GM21381 (cell line): ENCODE results near the gene HECA.
A peak's percentile ranks its signal among the peaks of the same experiment; 100 is the strongest.

Source experiments
- ATAC-seq: cut with Tn5 transposase; IDR thresholded peaks from one replicate; pipeline ENCODE4 v1.9.1; 2021; ENCODE audit warnings: mild to moderate bottlenecking, moderate library complexity; ENCODE audit not compliant: unreplicated experiment

The HECA gene

DNA sequence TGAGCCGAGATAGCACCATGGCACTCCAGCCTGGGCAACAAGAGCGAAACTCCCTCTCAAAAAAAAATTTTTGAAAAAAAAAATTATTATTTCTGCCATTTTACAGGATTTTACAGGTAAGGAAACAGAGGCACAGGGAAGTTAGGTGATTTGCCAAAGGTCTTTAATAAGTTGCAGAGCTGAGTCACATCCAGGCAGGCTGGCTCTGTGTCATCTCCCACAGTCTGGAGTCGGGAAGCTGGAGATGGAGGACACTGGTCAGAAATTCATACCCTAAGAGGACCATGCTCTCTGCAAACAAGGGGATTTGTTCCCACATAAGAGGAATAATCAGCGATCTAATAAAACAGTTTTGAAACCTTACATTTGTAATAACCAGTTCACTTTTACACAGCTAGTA lies 24.1 kb downstream of the HECA start:
- no peak for ATAC-seq

DNA sequence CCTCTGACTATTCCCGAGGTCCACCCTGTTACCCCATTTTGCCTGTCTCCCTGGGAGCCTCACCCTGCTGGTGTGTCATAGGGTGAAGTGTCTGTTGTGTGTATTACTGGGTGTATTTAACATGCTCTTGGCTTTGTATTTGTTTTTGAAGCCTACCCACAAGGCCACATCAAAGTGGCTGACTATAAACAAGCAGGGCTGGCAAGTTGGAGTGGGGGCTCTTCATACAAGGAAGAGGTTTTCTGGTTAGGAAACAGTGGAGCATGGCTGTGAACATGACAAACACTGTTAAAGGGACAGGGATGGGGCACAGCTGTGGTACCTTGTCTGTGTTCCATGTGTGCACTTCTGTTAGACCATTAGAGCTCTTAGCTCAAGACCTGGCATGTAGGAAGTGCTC lies 26.3 kb downstream of the HECA start:
- no peak for ATAC-seq

DNA sequence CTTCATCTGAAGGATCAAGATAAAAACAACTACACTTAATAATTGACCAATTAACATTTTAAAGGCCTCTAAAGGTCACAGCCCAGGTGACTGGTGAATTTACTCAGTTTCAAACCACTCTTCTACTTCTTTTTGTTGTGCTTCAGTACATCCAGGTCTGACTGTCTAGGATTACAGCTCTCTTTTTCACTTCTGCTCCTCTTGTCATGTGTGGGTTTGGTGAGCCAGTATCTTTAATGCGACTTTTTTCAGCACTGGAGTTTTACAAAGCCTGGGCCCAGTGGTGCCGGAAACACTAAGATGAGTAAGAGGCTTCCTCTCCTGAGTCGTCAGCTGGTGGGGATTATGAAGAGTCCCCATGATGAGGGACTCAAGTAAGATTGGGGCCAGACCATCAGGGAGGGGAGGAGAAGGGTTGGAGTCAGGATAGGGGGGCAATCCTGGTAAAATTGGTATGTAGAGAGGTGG lies 27.0 kb downstream of the HECA start:
- ATAC-seq, result peak; percentile 97

DNA sequence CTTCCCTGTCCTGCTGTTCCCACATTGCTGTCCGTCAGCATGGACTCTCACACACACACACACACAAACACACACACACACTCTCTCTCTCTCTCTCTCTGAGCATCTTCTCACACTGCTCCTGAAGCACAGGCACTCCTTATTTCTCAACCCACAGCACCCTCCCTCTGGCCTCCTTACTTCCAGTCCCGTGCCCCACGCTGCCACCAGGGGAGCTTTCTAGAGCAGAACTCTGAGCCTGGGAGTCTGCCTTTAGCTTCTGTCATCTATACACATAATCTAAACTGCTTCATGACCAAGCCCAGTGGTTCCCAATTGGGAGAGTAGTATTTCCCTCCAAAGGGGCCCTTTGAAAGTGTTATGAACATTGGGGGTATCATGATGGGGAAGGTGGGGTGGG lies 29.1 kb downstream of the HECA start:
- ATAC-seq, result no peak

DNA sequence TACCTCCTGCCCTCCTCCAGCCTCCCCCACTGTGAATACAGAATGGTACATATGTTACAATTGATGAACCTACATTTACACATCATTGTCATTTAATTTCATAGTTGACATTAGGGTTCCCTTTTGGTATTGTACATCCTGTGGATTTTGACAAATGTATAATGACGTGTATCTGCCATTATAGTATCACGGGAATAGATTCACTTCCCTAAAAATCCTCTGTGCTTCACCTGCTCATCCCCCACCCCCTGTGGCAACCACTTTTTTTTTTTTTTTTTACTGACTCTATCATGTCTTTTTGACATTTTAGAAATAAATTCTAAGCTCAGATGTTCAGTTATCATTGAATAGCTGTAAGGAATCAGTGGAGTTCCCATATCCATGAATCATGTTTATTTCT lies 30.4 kb downstream of the HECA start:
- no peak for ATAC-seq

DNA sequence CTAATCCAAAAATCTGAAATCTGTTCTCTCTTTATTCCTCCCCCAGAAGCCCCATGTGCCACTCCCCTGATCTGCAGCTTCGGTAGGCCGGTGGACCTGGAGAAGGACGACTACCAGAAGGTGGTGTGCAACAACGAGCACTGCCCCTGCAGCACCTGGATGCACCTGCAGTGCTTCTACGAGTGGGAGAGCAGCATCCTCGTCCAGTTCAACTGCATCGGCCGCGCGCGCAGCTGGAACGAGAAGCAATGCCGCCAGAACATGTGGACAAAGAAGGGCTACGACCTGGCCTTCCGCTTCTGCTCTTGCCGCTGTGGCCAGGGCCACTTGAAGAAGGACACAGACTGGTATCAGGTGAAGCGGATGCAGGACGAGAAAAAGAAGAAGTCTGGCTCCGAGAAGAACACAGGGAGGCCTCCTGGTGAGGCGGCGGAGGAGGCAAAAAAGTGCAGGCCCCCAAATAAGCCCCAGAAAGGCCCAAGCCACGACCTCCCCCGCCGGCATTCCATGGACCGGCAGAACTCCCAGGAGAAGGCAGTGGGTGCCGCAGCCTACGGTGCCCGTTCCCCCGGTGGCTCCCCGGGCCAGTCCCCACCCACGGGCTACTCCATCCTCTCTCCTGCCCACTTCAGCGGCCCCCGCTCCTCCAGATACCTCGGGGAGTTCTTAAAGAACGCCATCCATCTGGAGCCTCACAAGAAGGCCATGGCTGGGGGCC lies 31.5 kb downstream of the HECA start:
- no peak for ATAC-seq

DNA sequence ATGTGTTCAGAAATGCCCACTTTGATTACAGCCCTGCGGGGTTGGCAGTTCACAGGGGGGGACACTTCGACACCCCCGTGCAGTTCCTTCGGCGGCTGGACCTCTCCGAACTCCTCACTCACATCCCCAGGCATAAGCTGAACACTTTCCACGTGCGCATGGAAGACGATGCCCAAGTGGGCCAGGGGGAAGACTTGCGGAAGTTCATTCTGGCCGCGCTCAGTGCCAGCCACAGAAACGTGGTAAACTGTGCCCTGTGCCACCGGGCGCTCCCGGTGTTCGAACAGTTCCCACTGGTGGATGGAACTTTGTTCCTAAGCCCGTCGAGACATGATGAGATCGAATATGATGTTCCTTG lies 32.1 kb downstream of the HECA start:
- no peak for ATAC-seq

DNA sequence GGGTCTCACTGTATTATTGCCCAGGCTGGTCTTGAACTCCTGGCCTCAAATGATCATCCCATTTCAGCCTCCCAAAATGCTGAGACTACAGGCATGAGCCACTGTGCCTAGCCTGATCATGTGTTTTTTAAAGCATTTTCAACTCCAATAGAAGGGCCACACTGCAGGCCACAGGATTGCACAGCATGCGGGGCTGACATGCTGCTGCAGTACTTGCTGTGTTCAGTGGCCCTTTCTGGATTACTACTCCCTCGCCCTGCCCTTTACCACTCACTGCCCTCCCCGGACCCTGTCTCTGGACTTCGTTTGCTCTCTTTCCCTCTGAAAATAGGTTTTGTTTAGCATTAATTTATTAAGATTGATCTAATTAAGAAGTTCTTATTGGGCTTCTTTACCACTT lies 37.3 kb downstream of the HECA start:
- no peak for ATAC-seq

DNA sequence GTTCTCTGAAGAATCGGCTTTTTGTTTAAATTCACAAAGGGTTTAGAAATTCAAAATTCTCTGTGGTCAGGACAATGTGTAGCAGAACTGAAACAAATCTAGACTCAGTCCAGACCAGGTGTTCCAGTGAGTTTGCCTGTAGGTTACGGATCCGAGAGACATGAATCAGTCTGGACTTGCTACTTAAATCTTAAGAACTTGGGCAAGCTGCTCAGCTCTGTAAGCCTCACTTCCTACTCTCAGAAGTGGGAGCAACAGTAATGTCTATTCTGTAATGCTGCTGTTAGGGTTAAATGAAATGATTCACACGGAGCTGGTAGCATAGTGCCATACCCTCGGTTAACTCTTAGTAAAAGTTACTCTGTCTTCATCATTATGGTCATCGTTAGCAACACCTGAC lies 37.7 kb downstream of the HECA start:
- no peak for ATAC-seq

DNA sequence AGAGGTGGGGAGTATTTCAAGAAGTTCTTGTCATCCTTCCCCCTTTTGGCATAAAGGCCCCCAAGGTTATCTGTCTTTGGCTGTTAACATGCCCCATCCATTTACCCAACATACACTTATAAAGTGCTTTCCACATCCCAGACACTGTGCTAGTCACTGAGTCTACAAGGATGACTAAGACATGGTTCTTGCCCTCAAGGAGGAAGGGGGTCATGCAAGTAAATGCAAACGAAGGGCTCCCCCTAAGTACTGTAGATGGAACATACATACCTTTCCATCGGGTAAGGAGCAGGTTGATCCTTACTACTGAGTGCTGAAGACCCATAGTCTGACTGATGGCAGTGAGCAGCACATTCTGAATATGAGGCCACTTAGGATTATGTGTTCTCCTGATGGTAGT lies 38.3 kb downstream of the HECA start:
- ATAC-seq, result no peak

DNA sequence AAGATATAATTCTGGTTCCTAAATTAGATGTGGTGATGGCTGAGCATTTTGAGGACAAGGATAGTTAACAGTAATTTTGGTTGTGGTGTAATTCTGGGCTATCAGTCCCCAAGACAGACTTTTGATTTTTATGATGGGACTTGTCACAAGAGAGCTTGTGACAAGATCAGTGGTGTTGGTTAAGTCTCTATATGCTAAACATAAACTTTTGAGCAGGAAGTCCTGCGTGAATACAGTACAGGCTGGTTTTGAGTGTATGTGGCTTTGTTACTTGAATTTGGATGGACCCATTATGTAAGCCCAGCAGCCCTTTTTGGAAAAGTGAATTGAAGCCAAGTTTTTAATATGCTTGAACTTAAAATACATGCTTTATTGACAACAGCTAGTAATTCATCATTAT lies 38.9 kb downstream of the HECA start:
- ATAC-seq, result no peak

DNA sequence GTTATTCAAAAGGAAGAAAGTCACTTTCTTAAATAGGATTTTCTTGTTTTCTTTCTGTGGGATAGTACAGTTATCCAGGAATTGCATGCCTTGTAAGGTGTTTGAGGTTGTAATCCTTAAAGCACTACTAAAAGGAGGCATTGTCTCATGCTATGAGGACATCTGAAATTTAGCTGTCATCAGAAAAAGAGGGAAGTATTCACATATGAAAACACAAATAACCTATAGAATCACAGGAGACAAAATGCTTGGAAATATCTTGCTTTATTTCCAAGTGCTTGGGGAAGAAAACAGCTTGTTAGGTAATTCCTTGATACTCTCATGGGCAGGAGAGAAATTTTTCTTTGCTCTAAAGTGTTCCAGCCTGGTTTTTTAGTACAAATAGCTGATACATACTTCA lies 40.1 kb downstream of the HECA start:
- ATAC-seq, result no peak

DNA sequence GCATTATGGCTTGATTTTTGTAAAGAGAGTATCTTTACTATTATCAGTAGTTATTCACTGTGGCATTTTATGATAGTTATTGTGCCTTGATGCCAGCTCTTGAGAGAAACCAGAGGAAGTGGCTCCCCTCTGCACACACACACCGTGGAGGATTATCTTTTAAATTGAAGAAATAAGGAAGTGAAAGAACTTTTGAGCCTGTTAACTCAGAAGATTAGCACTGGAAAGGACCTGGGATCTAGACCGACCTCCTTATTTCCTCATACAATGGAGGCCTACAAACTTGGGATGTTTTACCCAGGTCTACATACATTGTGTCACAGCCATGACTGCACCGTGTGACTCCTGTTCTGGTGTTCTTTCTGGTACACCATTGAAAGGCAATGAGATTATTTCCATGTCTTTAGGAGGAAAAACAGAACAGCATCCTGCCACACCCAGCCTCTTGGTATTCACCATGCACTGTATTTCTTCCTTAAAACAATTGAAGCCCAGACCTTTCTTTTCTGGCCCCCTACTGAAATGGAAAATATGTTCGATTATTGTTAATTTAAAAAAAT lies 40.6 kb downstream of the HECA start:
- peak; percentile 62 for ATAC-seq

DNA sequence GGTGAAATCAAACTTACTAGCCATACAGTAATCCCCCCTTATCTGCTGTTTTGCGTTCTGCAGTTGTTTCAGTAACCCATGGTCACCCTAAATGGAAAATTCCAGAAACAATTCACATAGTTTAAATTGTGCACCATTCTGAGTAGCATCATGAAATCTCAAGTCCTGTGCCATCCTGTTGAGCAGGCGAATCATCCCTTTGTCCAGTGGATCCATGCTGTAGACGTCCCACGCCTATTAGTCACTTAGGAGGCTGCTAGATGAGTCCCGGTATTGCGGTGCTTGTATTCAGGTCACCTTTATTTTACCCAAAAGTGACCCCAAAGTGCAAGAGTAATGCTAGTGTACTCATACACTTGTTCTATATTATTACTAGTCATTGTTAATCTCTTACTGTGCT lies 46.4 kb downstream of the HECA start:
- no peak for ATAC-seq

DNA sequence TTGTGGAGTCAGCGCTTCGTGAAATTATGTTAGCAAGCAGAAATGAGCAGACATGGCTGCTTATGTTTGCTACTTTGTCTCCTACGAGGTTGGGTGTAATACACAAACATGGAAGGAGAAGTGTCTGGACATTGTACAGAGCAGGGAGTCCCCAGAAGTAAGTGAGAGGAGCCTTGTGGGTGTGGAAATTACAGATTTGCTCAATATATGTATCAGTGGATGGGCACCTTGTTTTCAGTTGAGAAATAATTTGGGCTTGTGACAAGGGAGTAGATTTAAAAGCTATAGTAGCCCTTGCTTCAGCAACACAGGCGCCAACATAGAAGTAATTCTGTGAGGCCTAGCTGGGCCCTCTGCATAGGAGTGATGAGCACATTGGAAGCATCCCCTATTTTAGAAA lies 49.2 kb downstream of the HECA start:
- no peak for ATAC-seq

DNA sequence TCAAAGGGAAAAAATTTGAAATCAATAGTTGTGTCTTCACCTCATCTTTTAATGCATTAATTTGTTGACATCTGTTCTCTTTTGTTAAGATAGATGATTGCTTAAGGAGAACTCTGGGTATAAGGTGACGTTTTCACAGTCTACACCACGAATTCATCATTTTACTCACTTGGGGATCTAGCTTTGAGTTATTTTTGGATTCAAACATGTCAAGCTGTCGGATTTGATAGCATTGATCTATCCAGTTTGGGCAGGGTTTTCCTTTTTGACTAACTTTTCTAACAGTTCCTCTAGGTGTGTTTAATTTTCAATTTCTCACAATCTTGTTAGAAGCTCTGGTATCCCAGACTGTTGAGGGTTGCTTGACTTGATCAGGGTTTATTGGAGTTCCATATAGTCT lies 49.6 kb downstream of the HECA start:
- ATAC-seq, result no peak

DNA sequence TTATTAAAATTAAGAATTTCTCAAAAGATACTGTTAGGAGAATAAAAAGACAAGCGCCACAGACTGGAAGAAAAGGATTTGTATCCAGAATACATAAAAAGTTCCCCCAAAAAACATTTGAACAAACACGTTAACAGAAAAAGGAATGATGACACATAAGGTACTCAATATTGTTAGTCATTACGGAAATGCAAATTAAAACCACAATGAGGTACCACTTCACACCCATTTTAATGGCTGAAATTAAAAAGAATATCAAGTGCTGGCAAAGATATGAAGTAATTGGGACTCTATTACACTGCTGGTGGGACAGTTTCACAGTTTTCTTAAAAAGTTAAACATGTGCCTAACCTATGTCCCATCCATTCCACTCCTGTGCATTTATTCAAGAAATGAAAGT lies 51.4 kb downstream of the HECA start:
- ATAC-seq, result no peak

DNA sequence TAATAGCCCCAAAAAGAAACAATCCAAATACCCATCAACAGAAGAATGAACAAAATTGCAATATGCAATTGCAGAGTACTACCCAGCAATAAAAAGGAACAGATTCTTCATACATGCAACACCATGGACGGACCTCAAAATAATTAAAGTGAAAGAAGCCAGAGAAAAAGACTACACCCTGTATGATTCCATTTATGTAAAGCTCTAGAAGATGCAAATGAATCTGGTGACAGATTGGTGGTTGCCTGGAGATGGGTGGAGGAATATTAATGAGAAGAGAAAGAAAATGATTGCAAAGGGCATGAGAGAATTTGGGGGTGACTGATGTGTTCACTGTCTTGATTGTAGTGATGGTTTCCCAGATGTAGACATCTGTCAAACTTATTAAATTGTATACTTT lies 51.8 kb downstream of the HECA start:
- no peak for ATAC-seq

DNA sequence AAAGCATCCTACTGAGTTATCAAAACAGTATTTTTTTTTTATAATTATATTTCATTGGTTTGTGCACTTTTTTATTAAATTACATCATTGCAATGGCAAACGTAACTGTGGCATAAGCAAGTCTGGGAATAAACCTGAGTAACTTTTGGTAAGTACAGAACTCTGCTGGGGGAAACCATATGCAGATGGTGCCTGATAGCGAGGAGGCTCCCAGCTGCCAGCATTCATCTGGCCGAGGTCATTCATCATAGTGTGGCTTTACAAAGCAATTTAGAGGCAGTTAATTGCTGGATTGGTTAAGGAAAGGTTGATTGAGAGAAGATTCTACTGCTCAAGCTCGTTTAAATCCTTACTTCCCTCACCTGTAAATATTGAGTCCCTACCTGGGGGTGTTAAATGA lies 52.6 kb downstream of the HECA start:
- ATAC-seq, result no peak

DNA sequence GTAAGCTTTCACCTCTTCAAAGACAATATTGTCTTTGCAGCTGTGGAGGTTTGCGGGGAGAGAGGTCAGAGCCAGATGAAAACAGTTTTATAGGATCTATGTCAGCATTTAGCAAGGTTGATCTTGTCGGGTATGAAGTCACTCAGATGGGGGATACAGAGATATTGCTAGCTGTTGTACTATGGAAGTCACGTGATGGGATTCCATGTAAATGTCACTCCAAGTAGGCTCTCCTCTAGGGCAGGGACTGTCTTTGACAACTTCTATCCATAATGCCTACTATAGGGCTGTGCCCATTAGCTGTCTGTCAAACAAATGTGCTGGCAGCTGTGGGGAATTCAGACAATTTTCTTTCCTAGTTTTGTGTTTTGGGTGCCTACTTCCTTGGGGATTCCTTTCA lies 54.8 kb downstream of the HECA start:
- ATAC-seq, result no peak

DNA sequence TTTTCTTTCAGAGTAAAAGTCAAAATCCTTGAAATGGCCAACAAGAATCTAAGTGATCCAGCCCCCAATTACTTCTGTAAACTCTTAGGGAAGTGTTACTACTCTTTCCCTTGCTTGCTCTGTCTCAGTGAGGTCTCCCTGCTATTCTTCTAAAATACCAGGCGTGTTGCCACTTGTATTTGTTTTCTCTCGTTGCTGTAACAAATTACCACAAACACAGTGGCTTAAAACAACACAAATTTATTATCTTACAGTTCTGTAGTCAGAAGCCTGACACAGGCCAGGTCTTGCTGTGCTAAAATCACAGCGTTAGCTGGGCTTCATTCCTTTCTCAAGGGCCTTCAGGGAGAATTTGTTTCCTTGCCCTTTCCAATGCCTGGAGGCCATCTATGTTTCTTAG lies 59.9 kb downstream of the HECA start:
- no peak for ATAC-seq

DNA sequence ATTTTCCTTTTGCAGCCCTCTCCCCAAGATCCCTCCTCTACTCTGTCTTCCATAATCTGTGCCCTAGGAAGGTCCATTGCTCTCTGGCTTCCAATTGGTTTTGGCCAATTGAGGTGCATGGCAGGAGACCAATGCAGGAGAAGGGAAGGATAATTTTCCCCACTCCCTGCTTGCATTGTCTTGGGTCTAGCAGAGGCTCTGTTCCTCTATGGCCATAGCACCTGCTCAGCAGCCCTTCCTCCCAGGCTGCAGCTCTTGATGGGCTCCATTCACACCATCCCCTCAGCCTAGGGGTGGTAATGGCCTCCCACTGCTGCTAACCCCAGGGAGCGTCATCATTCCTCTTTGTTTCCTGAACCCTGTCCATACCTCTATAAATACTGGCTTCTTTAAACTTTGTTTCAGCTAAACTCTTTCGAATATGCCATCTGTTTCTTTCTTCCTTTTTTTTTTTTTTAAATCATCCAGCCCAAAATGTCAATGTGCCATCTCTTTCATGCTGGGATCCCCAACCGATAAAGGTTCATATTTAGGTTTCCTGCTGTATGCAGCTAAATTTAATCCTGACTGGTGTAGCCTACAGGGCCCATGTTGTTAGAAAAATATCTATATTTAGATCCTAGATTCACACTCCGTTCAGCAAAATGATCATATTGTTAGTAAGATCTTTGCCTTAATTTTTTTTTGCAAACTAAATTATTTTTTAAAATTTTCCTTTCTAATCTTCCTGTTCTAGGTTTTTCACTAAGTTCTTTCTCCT lies 63.8 kb downstream of the HECA start:
- ATAC-seq, result no peak
